ENCODE data around the gene FHOD3. TPM values are rescaled to one million over a fixed set of nuclear protein-coding genes. Genes with fewer than 3 reads are reported as not detected.

Gene FHOD3
- total and polyA plus RNA-seq, 9 of the 15 experiments (the other 6 are each of a cell fraction or from before 2014, with no cell fraction given): 0.11 TPM; not detected in 8

GRCh38 chr18:36695806-36696205 lies 398.3 kb downstream of the FHOD3 start:
- FAIRE-seq: no peak
- no peak for DNase-seq (ENCODE audit: extremely low read depth in 1 of 4, low spot score in 3 of 4)
- Histone ChIP-seq H3K4me3 (no peak overlapping the region), H3K9me3 (replicated peaks; ENCODE audit: control insufficient read depth, insufficient read depth, low read depth, low read length) (no peaks in the 10 kb centered on the region), H3K36me3 (ENCODE audit: control insufficient read depth, insufficient read depth, low read length) (no peaks in the 10 kb centered on the region), H3K9me1 (ENCODE audit: control insufficient read depth, insufficient read depth, low read length) (no peaks in the 10 kb centered on the region), H3K9ac (ENCODE audit: insufficient read depth in 1 of 2, low read depth in 2 of 2, low read length in 2 of 2) (no peak overlapping the region), H3K4me1 (replicated peaks in 1 of 2; ENCODE audit: control insufficient read depth in 2 of 2, insufficient read depth in 2 of 2, low read length in 2 of 2) (no peaks in the 10 kb centered on the region), H3K27me3 (ENCODE audit: control insufficient read depth in 2 of 2, insufficient read depth in 2 of 2, low read length in 2 of 2) (peaks cover 10 to 23% of the 10 kb centered on the region in 2 experiments; a peak in 4 of 5 replicates), H3K4me2 (ENCODE audit: insufficient read depth, low read length) (no peak overlapping the region), H3K27ac (ENCODE audit: extremely low read depth, low read depth, low read length) (no peak overlapping the region), H3K79me2 (ENCODE audit: control insufficient read depth, insufficient read depth, low read length) (no peaks in the 10 kb centered on the region), H2AFZ (ENCODE audit: low read depth, low read length) (no peak overlapping the region), H4K20me1 (replicated peaks; ENCODE audit: control insufficient read depth, insufficient read depth, low read length) (no peaks in the 10 kb centered on the region)
- intact Hi-C loops (cut with micrococcal nuclease) (no loop called here), in situ Hi-C loops (cut with MboI) (loop anchor here (5.0 kb wide), 1 partner anchor 46 kb away; no protein-coding TSS in a partner anchor)
- TF ChIP-seq TCF7 (IDR thresholded peaks at IDR 0.05; ENCODE audit: borderline replicate concordance) (no peak), NCOA2 (IDR thresholded peaks at IDR 0.05; ENCODE audit: partially characterized antibody in 2 of 2) (no peak), ZNF584 (CRISPR knock-in tag; IDR thresholded peaks at IDR 0.05; ENCODE audit: low read depth) (no peak), ZSCAN29 (IDR thresholded peaks at IDR 0.05) (no peak), MCM2 (IDR thresholded peaks at IDR 0.05; ENCODE audit: low read depth) (no peak), PHB (CRISPR knock-in tag; IDR thresholded peaks at IDR 0.05) (no peak), NCOA1 (IDR thresholded peaks at IDR 0.05; ENCODE audit: low read depth) (no peak), ELF1 (tag; IDR thresholded peaks at IDR 0.05) (no peak), SNRNP70 (optimal IDR thresholded peaks at IDR 0.05; ENCODE audit: low read depth, low read length) (no peak), ZNF174 (CRISPR knock-in tag; IDR thresholded peaks at IDR 0.05) (no peak), KLF13 (tag; IDR thresholded peaks at IDR 0.05; ENCODE audit: borderline replicate concordance, low read depth) (no peak), BRF2 (IDR thresholded peaks at IDR 0.05; ENCODE audit: borderline replicate concordance, insufficient read depth, insufficient read length) (no peak), LARP7 (IDR thresholded peaks at IDR 0.05) (no peak), ATF6 (CRISPR knock-in tag; IDR thresholded peaks at IDR 0.05) (no peak), KDM4B (IDR thresholded peaks at IDR 0.05; ENCODE audit: borderline replicate concordance in 2 of 2, low read depth in 1 of 2) (no peak), ZNF589 (CRISPR knock-in tag; IDR thresholded peaks at IDR 0.05; ENCODE audit: low read depth) (no peak), DEAF1 (CRISPR knock-in tag; IDR thresholded peaks at IDR 0.05) (no peak), U2AF1 (optimal IDR thresholded peaks at IDR 0.05; ENCODE audit: low read depth, low read length) (no peak)
- no TSS peak for BruUV-seq (replicated peaks)
- 0% methylated on average over 3 of the region's 3 CpGs for WGBS (ENCODE audit: insufficient coverage, low coverage, missing lambda C conversion rate)
- no peak for ATAC-seq
- POLR2A ChIA-PET: no interaction called here
- CTCF ChIA-PET (ENCODE audit: low intra/inter-chr PET ratio): no interaction called here

Measured in K562 (cell line).